CD1c-positive myeloid dendritic cell (primary cell): ENCODE measurements around the gene ZNF775.

Experiments
- DNase-seq: peaks from one replicate; pipeline ENCODE4 v3.0.0-alpha.2; 2016; ENCODE audit errors: extremely low spot score

ZNF775 gene

DNA sequence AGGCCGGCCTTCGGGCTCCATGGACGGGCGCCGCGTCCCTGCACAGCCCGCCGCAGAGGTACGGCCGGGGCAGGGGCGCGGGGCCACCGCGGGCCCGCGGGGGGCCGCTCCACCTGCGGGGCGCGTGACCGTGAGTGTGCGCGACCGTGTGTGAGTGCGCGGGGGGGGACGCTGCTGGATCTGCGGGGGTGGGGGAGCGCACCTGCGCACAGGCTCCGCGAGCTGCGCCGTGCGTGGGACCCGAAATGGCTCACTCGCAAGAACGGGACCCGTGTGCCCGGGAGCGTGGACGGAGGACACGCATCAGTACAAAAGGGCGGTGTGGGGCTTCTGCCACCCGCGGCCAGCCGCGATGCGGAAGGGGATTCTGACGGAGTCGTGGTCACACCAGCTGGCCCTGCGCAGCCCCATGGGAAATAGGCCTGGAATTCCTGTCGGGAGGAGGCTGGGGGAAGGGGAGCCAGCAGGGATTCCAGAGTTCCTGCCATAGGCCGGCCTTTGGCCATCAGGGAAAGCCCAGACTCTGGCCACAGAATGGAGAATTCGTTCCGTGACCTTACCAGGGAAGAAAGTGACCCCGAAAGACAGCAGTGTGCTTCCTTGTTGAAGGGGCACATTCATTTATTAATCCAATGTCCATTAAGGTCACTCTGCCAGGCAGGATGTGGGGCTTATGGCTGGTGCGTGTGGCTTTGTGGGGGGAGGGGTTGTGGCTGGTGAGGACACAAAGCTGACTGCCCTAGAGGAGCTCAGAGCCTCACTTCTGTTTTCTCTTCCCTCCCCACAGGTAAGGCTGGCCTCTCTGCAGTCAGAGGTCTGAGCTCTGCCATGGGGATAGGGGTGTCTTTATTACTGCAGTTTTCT lies 10.0 kb upstream of the ZNF775 start:
- DNase-seq, result peak; percentile 54

DNA sequence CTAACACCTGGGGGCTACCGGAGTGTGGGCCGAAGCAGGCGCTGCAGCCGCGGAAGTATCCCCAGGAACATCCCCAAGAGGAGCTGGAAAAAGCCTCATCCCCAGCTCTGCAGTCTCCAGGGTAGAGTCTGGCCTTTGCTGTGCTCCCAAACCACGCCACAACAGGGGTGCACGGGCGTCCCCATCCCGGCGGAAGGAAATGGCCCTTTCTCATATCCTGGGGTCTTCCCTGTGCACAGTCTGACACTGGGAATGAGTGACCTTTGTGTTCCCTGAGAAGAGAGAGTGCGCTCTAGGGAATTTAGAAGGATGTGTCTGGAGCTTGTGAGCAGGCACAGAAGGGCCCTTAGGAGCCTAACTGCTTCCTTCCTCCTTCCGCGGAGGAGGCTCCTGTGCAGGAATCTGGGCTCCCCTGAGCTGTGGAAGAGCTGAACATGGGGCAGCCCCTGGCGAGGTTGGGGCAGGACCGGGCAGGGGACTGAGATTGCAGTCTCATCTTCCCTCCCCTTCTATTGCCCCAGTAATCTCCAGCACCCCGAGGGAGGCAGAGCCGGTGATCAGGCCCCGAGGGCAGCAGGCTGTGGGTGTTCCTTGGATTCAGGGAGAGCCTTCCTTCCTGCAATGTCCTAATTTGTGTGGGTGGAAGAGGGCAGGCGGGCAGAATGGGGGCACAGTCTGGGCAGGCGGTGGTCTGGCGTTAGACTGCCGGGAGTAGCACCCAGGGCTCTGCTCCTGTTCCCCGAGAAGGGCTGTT lies 9.2 kb upstream of the ZNF775 start:
- no peak for DNase-seq

DNA sequence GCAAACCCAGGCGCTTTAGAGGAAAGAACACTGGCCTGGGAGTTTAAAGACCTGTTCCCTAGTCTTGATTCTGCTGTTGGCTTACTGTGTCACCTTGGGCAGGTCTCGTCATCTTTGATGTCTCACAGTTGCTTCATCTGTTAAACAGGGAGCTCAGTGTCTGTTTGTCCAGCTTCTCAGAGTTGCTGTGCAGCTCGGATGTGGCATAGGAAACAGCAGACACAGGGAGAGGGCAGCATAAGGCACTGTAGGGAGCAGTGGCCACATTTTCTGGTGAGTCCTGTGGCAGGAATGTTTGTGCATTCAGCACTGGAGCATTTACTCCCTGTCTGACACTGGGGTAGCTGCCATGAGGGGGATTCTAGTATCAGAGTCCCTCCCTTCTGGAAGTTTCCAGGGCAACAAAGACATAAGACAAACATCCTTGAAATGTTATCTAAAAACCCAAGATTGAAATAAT lies 8.5 kb upstream of the ZNF775 start:
- DNase-seq, result no peak

DNA sequence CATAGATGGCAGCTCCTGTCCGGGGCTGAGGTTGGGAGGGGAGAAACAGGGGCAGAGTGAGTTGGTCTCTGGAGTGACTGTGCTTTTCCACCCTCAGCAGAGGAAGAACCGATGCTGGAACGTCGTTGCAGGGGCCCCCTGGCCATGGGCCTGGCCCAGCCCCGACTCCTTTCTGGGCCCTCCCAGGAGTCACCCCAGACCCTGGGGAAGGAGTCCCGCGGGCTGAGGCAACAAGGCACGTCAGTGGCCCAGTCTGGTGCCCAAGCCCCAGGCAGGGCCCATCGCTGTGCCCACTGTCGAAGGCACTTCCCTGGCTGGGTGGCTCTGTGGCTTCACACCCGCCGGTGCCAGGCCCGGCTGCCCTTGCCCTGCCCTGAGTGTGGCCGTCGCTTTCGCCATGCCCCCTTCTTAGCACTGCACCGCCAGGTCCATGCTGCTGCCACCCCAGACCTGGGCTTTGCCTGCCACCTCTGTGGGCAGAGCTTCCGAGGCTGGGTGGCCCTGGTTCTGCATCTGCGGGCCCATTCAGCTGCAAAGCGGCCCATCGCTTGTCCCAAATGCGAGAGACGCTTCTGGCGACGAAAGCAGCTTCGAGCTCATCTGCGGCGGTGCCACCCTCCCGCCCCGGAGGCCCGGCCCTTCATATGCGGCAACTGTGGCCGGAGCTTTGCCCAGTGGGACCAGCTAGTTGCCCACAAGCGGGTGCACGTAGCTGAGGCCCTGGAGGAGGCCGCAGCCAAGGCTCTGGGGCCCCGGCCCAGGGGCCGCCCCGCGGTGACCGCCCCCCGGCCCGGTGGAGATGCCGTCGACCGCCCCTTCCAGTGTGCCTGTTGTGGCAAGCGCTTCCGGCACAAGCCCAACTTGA lies 7.8 kb upstream of the ZNF775 start:
- no peak for DNase-seq

DNA sequence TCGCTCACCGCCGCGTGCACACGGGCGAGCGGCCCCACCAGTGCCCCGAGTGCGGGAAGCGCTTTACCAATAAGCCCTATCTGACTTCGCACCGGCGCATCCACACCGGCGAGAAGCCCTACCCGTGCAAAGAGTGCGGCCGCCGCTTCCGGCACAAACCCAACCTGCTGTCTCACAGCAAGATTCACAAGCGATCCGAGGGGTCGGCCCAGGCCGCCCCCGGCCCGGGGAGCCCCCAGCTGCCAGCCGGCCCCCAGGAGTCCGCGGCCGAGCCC lies 7.2 kb upstream of the ZNF775 start:
- no peak for DNase-seq

DNA sequence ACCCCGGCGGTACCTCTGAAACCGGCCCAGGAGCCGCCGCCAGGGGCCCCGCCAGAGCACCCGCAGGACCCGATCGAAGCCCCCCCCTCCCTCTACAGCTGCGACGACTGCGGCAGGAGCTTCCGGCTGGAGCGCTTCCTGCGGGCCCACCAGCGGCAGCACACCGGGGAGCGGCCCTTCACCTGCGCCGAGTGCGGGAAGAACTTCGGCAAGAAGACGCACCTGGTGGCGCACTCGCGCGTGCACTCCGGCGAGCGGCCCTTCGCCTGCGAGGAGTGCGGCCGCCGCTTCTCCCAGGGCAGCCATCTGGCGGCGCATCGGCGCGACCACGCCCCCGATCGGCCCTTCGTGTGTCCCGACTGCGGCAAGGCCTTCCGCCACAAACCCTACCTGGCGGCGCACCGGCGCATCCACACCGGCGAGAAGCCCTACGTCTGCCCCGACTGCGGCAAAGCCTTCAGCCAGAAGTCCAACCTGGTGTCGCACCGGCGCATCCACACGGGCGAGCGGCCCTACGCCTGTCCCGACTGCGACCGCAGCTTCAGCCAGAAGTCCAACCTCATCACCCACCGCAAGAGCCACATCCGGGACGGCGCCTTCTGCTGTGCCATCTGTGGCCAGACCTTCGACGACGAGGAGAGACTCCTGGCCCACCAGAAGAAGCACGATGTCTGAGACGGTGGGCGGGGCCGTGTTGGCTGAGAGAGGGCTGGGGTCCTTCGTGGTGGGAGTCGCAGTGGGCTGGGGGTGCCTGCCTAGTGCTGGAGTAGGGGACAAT lies 6.7 kb upstream of the ZNF775 start:
- no peak for DNase-seq

DNA sequence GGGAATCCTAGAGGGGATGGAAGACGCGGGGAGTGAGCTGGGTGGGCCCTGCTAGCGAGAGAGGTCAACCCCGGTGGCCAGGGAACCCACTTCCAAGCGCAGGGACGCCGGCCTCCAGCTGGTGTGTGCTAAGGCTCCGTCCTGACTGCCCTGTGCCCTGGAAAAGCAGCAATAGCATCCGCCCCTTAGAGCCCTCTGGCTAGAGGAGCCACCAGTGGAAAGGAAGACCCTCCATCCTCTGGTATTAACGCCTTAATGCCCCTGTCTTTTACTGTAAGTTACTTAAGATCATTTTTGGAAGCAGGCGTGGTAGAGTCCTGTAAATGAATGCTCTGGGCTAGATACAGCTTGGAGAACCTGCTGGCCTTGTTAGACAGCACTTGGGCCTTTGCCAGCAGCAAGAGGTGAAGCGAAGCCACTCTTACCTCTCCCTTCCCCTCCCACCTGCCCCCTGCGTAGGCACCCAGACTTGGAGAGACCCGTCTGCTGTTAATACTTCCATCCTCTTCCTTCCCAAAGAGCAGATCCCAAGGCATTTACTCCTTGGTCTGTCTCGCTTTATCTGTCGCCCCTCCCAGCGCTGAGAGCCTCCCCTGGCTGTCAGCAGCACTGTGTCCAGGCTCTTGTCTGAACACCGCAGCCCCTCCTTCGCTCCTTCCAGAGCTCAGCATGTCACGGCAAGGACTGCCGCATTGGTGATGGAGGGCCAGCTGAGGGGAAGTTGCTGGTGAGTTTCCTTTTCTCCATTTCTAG lies 5.9 kb upstream of the ZNF775 start:
- DNase-seq, result no peak

DNA sequence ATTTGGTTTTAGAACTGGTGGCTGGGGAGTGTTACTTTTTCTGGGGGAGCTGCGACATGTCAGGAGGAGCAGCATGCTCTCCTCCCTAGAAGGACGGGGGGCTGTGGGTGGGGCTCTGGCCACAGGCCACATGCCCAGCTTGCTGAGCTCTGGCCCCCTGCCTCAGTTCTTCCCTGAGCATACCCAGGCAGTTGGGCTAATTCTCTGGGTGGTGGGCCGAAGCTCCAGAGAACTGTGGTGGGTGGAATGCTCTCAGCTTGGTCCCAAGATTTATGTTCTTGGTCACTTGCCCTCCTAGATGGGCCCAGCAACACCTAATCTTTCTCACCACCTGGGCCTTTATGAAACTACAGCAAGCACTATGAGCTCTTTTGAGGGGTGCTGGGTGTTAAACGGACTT lies 5.1 kb upstream of the ZNF775 start:
- DNase-seq, result no peak

DNA sequence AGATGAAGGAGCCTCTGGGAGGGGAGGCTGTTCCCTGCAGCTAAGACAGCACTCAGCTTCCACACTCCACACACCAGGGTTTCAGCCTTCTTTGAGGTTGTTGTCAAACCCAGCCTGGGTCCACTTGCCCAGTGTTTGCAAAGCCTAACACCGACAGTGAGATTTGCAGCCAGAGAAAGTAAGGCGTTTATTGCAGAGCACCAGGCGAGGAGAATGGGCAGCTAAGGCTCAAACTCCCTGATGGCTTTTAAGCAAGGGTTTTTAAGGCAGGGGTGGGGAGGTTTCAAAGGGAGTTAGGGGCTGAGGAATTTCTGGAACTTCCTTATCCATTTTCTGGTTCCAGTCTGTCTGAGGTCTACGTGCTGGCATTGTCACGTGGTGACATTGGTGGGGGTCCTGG lies 4.7 kb upstream of the ZNF775 start:
- no peak for DNase-seq

DNA sequence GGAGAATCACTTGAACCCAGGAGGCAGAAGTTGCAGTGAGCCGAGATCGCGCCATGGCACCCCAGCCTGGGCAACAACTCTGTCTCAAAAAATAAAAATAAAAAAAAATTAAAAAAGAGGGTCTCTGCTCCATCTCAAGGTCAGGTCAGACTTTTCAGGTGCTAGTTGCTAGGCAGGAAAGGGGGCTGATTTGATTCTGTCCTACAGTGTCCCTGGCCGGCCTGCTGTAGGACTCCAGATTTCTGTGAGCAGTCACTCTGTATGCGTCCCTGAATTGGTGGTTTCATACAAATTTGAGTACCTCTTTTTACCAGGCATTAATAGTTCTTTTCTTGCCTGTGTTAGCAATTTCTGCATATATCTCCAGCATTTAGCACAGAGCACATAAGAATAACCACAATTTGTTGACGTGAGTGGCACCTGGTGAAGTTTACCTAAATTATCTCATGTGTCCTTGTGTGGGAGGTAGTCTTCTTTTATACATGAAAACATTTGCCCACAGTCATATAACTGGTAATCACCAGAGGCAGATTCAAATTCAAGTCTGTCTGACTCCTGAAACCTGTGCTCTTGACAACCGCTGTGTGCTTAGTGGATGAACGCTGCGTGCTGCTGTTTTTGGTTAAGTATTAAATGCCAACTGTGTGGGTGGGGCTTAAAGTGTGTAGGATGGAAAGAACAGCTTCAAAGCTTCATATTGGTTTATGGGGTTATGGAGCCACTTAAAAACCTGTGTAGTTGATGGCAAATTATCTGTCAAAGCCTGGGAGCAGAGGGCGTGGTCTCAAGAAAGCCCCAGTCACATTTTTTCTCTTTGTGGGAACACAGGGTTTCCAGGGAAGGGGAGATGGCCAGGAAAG lies 3.2 kb upstream of the ZNF775 start:
- DNase-seq, result peak; percentile 25

DNA sequence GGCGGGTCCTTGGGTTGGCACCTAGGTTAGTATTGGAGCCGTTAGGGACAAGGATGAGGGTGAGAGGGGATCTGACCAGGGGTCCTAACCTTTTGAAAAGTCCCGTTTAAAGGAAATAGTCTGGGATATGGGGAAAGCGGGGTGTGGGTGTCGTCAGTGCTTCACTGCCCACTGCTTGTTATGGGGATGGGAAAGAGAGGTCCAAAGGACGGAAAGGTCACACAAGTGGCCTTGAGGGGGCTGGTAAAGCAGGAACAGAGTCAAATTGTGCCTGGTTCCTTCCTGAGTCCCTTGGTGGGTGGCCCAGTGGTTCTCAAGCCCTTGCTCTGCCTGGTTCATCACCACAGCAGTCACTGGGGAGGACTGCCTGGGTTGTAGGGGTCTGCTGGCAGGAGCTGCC lies 2.6 kb upstream of the ZNF775 start:
- DNase-seq, result peak; percentile 27

DNA sequence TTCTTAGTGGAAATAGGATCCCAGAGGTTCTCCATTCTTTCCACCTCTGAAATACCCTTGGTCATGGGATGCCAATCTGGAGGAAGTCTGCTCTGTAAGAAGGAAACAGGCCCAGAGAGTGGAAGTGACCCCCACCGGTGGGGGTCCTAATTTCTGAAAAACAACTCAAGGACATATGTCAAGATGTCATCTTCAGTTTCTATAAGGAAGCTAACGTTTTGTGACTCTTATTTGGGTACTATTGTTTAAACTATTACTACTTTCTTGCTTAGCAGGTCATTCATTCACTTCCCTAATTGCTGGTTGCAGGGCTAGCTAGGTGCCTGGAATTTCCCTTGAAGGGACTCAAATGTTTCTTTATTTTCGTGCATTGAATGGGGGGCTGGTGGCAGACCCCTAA lies 1.9 kb upstream of the ZNF775 start:
- peak; percentile 68 for DNase-seq

DNA sequence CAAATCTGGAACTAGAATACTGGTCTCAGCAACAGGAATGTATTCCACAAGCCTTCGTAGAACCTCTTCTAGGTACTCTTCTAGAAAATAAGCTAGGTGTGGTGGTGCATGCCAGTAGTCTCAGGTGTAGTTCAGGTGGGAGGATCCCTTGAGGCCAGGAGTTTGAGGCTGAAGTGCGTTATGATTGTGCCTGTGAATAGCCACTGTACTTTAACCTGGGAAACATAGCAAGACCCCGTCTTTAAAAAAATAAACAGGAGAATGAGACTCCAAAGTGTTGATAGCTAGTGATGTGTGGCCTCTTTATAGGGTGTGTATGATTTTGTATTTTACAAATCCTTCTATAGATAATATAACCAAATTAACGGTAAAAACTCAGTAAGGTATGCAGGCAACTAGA lies 1.5 kb upstream of the ZNF775 start:
- DNase-seq, result no peak

DNA sequence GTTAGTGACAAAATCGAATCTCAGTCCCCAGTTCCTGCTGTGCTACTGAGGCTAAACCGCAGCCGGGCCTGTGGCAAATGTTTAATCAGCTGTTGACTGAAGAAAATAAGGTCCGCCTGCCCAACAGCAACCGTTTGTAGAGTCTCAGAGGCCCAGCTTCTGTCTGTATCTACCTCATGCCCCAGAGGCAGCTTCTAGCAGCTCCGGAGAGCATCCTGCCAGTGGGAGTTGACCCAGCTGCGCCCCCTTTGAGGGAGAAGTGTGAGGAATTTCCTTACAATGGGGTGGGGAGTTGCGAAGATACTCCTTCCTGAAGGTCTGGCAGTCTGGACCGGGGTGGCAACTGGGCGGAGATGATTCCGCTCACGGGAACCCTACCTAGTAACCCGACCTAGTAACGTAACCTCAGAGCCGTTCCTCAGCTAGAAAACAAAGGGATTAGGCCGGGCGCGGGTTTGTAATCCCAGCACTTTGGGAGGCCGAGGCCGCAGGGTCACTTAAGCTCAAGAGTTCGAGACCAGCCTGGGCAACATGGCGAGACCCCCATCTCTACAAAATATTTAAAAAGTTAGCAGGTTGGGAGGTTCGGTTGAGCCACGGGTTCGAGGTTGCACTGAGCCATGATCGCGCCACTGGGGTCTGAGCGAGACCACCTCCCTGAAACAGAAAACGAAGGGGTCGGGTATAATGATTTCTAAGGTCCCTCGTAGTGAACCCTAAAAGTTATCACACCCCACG lies 846 bp upstream of the ZNF775 start:
- peak; percentile 56 for DNase-seq

DNA sequence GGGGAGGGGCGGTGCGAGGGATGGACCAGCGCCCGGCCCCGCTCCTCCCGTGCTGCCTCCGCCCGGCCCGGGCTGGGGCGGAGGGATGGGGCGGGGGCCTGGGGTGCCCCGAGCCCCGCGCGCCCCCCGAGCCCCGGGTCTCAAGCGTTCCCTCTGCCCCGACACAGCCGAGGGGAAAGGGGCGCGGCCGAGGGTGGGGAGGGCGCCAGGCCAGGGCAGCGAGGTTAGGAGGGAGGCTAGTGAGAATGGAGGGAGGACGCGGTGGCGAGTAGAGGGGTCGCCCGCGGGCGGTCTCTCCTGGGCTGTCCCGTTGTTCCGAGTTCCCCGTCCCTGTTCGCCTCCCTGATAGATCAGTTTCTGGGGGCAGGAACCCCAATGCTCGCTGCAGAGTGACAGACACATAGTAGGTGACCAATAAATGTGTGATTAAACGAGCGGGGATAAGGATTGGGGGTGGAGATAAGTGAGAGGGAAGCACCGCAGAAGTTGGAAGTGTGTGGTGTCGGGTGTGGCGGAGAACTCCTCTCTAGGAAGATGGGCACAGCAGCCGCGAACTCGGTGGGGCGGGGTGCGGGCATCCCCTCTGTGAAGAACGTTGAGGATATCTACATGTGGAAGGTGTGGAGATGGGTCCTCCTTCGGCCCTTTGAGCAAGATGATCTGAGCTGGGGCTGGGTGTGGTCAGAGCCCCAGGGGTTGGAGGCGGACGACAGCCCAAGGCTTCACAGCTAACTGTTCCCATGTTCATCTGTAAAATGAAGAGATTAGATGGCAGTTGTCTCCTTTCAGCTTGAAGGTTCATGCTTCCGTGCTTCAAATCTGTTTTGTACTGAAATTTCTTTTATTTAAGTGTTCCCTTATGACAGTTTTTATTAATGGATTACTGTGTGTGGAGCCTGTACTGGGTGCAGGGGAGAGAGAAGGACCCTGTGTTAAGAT lies 580 bp downstream of the ZNF775 start:
- no peak for DNase-seq

DNA sequence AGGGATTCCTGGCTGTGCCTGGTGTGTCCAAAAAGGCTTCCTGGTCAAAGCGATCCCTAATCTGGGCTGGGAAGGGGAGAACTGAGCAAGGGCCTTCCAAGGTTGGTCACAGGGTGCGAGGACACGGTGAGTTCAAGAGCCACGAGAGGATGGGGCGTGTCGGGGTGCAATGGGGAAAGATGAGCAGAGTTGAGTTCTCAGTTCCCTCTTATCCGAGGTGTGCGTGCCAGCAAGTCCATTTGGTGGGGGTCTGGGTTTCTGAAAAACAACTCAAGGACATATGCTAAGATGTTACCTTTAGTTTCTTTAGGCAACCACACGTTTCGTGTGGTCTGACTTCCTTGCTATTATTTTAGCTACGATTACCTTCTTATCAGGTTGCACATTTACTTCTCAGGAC lies 1.3 kb downstream of the ZNF775 start:
- DNase-seq, result peak; percentile 43

DNA sequence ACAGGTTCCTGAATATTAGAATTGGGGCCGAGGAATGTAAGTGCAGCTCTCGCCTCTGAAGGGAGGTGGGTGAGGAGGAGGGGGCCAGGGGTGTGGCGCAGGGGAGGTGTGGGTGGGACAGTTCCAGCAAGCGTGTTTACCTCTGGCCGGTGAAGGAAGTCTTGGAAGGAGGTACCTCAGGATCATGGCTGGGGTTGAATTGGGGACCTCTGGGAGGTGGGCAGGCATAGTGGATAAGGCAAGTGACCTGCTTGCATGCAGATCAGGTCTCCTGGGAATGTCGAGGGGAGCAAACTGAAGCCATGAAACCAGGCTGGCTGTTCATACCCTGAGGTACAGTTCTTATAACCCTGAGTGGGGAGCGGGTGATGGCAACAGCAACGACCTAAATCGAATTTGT lies 2.0 kb downstream of the ZNF775 start:
- DNase-seq, result no peak

DNA sequence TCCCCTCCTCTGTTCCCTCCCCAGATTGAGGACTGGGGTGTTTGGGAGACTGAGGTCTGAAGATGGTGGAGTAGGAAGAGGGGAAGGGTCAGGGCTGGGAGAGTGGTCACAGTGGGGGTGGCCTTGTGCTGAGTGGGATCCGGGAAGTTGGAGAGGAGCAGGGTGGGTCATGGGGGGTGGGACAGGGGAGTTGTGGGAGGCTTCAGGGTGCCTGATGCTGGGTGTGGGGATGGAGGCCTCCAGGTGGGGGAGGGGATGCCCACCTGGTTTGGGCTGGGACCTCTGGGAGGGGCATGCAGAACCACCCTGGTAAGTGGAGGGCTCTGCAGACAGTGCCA lies 2.6 kb downstream of the ZNF775 start:
- DNase-seq, result no peak
